HG03039 (cell line): ENCODE measurements around the gene CAMK4.

ENCODE experiments used
- ATAC-seq: cut with Tn5 transposase; IDR thresholded peaks from one replicate; pipeline ENCODE4 v1.9.1; 2021; ENCODE audit warnings: mild to moderate bottlenecking, moderate library complexity; ENCODE audit not compliant: unreplicated experiment

Gene CAMK4

GRCh38 chr5:111472579-111472978 is 248.4 kb downstream of the CAMK4 start:
- ATAC-seq = no peak

- no peak for ATAC-seq
Observed at GRCh38 chr5:111478266-111478665, 254.1 kb downstream of the CAMK4 start.

GRCh38 chr5:111478898-111479297 is 254.7 kb downstream of the CAMK4 start:
- ATAC-seq = no peak

GRCh38 chr5:111480346-111480745 is 256.2 kb downstream of the CAMK4 start:
- no peak for ATAC-seq

- ATAC-seq = no peak
Observed at GRCh38 chr5:111486055-111486454, 261.9 kb downstream of the CAMK4 start.

- ATAC-seq = no peak
Observed at GRCh38 chr5:111486926-111487325, 262.7 kb downstream of the CAMK4 start.

- no peak for ATAC-seq
Observed at GRCh38 chr5:111488353-111488752, 264.2 kb downstream of the CAMK4 start.

- no peak for ATAC-seq
Observed at GRCh38 chr5:111493031-111493430, 268.8 kb downstream of the CAMK4 start.

GRCh38 chr5:111494355-111494999 is 270.3 kb downstream of the CAMK4 start:
- ATAC-seq = no peak

- ATAC-seq = no peak
Observed at GRCh38 chr5:111495159-111495558, 271.0 kb downstream of the CAMK4 start.

- no peak for ATAC-seq
Observed at GRCh38 chr5:111498346-111498745, 274.2 kb downstream of the CAMK4 start.

- ATAC-seq = no peak
Observed at GRCh38 chr5:111502956-111503355, 278.8 kb downstream of the CAMK4 start.

- ATAC-seq = no peak
Observed at GRCh38 chr5:111505096-111505495, 280.9 kb downstream of the CAMK4 start.

- ATAC-seq = no peak
Observed at GRCh38 chr5:111507276-111507675, 283.1 kb downstream of the CAMK4 start.

GRCh38 chr5:111509119-111509518 is 284.9 kb downstream of the CAMK4 start:
- ATAC-seq = no peak

- ATAC-seq = no peak
Observed at GRCh38 chr5:111511174-111511830, 287.1 kb downstream of the CAMK4 start.

GRCh38 chr5:111511831-111512374 is 287.7 kb downstream of the CAMK4 start:
- peak; percentile 3 for ATAC-seq

GRCh38 chr5:111512375-111513130 is 288.4 kb downstream of the CAMK4 start, which contains the start of gene STARD4:
Gene STARD4, minus strand, starts transcription at chr5:111512535. Its CDS starts 5,102 bp downstream, at chr5:111507433.
- ATAC-seq = peak; percentile 92

GRCh38 chr5:111513131-111513520 is 288.9 kb downstream of the CAMK4 start:
- no peak for ATAC-seq

GRCh38 chr5:111514087-111514486 is 289.9 kb downstream of the CAMK4 start:
- no peak for ATAC-seq

GRCh38 chr5:111517853-111518501 is 293.8 kb downstream of the CAMK4 start:
- peak; percentile 61 for ATAC-seq
